Activated T-cell treated with anti-CD3 and anti-CD28 coated beads, Interleukin-2, amount 50 U/mL, for 24 hours (primary cell): ENCODE data around the gene GBP6.
"Not testable (repeated sequence)": the region's sequence is repeated elsewhere in the genome, so short reads cannot be mapped to it uniquely, and the experiment has no call there.

Experiments
- DNase-seq: peaks from one replicate; pipeline ENCODE4 v3.0.0-alpha.2; 2020
- H3K27ac Mint-ChIP-seq: 2 replicates; pipeline ENCODE4 v1.8.0; 2020; ENCODE audit warnings: mild to moderate bottlenecking, mixed read lengths
- H3K27me3 Mint-ChIP-seq: 2 replicates; pipeline ENCODE4 v1.8.0; 2020; ENCODE audit warnings: mixed read lengths
- H3K36me3 Mint-ChIP-seq: 2 replicates; pipeline ENCODE4 v1.8.0; 2020; ENCODE audit warnings: low read depth, mixed read lengths
- H3K4me1 Mint-ChIP-seq: 2 replicates; pipeline ENCODE4 v1.8.0; 2020; ENCODE audit warnings: low read depth, mixed read lengths
- H3K4me3 Mint-ChIP-seq: 2 replicates; pipeline ENCODE4 v1.8.0; 2020; ENCODE audit warnings: mild to moderate bottlenecking, moderate library complexity, mixed read lengths
- H3K9me3 Mint-ChIP-seq: 2 replicates; pipeline ENCODE4 v1.8.0; 2020; ENCODE audit warnings: mixed read lengths

GBP6 gene

GRCh38 chr1:89394851-89395250 lies 31.0 kb downstream of the GBP6 start:
- Mint-ChIP-seq H3K36me3 (no peaks in the 10 kb centered on the region), H3K9me3 (peaks cover 14% of the 10 kb centered on the region), H3K4me3 (no peak overlapping the region), H3K4me1 (no peaks in the 10 kb centered on the region), H3K27ac (no peak overlapping the region), H3K27me3 (no peaks in the 10 kb centered on the region)
- no peak for DNase-seq

- Mint-ChIP-seq H3K36me3 (no peaks in the 10 kb centered on the region), H3K27ac (no peak overlapping the region), H3K27me3 (no peaks in the 10 kb centered on the region), H3K4me3 (no peak overlapping the region), H3K9me3 (peaks cover 16% of the 10 kb centered on the region), H3K4me1 (no peaks in the 10 kb centered on the region)
- no peak for DNase-seq
These were observed 33.0 kb downstream of the GBP6 start for GRCh38 chr1:89396902-89397301.

- H3K27ac Mint-ChIP-seq = no peak overlapping the region
- no peaks in the 10 kb centered on the region for H3K9me3 Mint-ChIP-seq
- H3K4me3 Mint-ChIP-seq = no peak overlapping the region
- H3K36me3 Mint-ChIP-seq = no peaks in the 10 kb centered on the region
- peaks cover 27% of the 10 kb centered on the region for H3K4me1 Mint-ChIP-seq
- no peak for DNase-seq
- peaks cover 3% of the 10 kb centered on the region for H3K27me3 Mint-ChIP-seq
These were observed 41.5 kb downstream of the GBP6 start for GRCh38 chr1:89405275-89405929.

- H3K27ac Mint-ChIP-seq = peak overlapping the region; percentile 65
- no peaks in the 10 kb centered on the region for H3K9me3 Mint-ChIP-seq
- peaks cover 3% of the 10 kb centered on the region for H3K27me3 Mint-ChIP-seq
- peak overlapping the region; percentile 60 for H3K4me3 Mint-ChIP-seq
- H3K36me3 Mint-ChIP-seq = no peaks in the 10 kb centered on the region
- DNase-seq = no peak
- H3K4me1 Mint-ChIP-seq = peaks cover 27% of the 10 kb centered on the region
These were observed 43.5 kb downstream of the GBP6 start for GRCh38 chr1:89407360-89407759.

GRCh38 chr1:89407768-89408167 lies 43.9 kb downstream of the GBP6 start:
- Mint-ChIP-seq H3K4me1 (peaks cover 27% of the 10 kb centered on the region), H3K27ac (peak overlapping the region; percentile 65), H3K4me3 (peak overlapping the region; percentile 60)
- not testable (repeated sequence) for H3K27me3 Mint-ChIP-seq, H3K36me3 Mint-ChIP-seq, DNase-seq, H3K9me3 Mint-ChIP-seq

GRCh38 chr1:89425056-89425455 lies 61.2 kb downstream of the GBP6 start:
- Mint-ChIP-seq H3K36me3 (peaks cover 5% of the 10 kb centered on the region), H3K27me3 (peaks cover 2% of the 10 kb centered on the region), H3K4me3 (no peak overlapping the region), H3K27ac (no peak overlapping the region), H3K4me1 (no peaks in the 10 kb centered on the region), H3K9me3 (no peaks in the 10 kb centered on the region)
- no peak for DNase-seq

GRCh38 chr1:89429062-89429461 lies 65.2 kb downstream of the GBP6 start:
- DNase-seq = no peak
- peaks cover 8% of the 10 kb centered on the region for H3K4me1 Mint-ChIP-seq
- H3K27me3 Mint-ChIP-seq = peaks cover 2% of the 10 kb centered on the region
- no peaks in the 10 kb centered on the region for H3K9me3 Mint-ChIP-seq
- no peak overlapping the region for H3K4me3 Mint-ChIP-seq
- no peaks in the 10 kb centered on the region for H3K36me3 Mint-ChIP-seq
- no peak overlapping the region for H3K27ac Mint-ChIP-seq

- not testable (repeated sequence) for H3K9me3 Mint-ChIP-seq, H3K27ac Mint-ChIP-seq, H3K36me3 Mint-ChIP-seq
These were observed 65.8 kb downstream of the GBP6 start for GRCh38 chr1:89429681-89430080.

GRCh38 chr1:89433421-89433820 lies 69.6 kb downstream of the GBP6 start:
- Mint-ChIP-seq H3K27me3 (no peaks in the 10 kb centered on the region), H3K9me3 (peaks cover 5% of the 10 kb centered on the region), H3K27ac (no peak overlapping the region), H3K4me1 (peaks cover 8% of the 10 kb centered on the region), H3K4me3 (no peak overlapping the region), H3K36me3 (no peaks in the 10 kb centered on the region)
- DNase-seq = no peak

More at GRCh38 chr1:89429681-89430080, 65.8 kb downstream of the GBP6 start:
- DNase-seq, H3K4me3 Mint-ChIP-seq, H3K27me3 Mint-ChIP-seq, H3K4me1 Mint-ChIP-seq: not testable (repeated sequence)

- H3K9me3 Mint-ChIP-seq = peaks cover 13% of the 10 kb centered on the region
- H3K4me1 Mint-ChIP-seq, H3K36me3 Mint-ChIP-seq, H3K27me3 Mint-ChIP-seq, H3K4me3 Mint-ChIP-seq, H3K27ac Mint-ChIP-seq, DNase-seq: not testable (repeated sequence)
These were observed 70.4 kb downstream of the GBP6 start for GRCh38 chr1:89434058-89434780.
